NCI-H226 (cell line): ENCODE data around the gene WIZ.

ENCODE experiments used
- DNase-seq: peaks from one replicate; pipeline ENCODE4 v3.0.0-alpha.2; 2015

Gene WIZ

DNA sequence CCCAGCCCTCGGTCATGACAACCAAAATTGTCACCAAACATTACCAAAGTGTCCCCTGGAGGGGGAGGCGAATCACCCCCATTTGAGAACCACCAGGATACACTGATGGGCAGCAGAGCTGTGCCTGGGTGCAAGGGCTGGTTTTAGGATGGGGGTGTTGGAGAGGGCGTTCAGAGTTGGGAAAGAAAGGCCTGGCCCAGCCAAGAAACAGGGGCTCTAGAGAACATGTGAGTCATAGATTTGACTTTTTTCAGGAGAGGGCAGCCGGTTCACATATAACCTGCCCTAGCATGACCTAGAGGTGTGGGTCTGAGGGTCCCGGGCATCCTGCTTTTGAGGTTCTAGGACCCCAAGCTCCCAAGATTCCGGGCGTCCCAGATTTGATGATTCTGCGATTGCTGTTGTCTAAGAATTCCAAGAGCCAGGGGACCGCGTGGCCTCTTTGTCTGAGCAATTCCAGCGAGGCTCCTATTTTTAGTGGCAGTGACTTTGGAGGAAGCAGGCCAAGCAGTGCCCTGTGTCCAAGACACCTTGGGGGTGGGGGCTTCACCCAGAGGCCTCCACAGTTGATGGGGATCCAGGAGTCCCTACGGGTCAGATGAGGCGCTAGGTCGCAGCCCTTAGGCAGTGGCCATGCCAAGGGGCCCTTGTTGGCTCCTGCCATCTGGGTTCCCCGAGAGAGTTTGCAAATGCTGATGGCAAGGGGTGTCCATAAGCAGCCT lies 5.1 kb downstream of the WIZ start:
- no peak for DNase-seq

DNA sequence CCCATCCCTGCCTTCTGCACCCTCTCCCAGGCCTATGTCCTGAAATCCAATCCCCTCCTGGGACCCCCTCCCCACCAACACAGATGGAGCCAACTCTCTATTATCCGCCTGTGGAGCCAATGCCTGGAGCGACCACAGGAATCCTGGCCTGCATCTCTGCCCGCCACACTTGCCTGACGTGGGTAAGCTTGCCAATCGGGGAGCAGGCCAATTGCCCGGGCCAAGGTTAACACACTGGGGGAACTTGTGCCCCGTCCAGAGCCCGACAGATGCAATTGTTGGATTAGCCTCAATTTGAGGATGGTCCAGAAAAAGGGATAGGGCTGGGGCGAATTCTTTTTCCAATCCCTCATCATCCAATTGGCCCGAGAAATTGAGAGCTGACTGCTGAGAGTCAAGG lies 5.9 kb downstream of the WIZ start:
- DNase-seq: no peak

DNA sequence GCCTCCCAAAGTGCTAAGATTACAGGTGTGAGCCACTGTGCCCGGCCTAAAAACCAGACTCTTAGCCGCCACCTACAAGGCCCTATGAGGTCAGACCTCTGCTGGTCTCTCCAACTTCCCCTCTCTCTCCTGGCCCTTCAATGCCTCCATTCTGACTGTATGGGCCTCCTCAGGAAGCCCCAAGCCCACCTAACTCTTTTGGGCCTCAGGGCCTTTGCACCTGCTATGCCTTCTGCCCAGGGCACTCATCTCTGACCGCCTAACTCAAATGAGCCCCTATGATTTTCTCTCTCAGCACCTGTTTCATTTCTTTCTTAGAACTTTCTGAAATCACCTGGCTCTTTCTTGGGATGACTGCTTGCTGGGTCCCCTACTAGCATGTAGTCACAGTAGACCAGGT lies 6.4 kb downstream of the WIZ start:
- DNase-seq: no peak

DNA sequence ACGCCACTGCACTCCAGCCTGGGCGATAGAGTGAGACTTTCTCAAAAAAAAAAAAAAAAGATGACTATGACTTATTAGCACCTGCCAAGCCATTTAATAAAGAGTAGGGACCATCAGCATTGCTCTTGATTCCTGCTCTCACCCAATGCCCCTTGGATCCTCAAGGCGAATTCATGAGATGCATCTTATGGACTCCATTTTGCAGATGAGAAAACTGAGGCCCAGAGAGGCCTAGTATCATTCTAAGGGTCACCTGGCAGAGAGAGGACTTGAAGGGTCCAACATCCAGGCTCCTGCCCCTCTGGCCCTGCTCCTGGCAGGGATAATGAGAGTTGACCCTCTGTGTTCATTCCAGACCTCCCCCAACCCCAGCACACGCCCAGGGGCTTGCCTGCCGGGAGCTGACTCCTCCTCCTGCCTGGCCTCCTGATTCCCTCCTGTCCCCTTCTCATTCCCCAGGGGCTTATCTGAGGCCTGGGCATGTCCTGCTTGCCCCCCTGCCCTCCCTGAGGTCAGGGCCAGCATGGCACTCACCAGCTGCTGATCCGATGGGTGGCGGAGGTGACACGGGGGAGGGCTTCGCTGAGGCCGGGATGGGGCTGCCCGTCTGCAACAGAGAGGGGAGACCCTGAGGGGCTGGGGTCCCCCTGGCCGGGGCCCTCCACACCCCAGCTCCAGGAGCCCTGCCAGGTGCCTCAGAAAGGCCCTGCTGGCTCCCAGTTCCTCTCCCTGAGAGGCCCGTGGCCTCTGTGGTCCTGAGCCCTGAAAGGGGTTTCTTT lies 7.4 kb downstream of the WIZ start:
- DNase-seq: no peak

DNA sequence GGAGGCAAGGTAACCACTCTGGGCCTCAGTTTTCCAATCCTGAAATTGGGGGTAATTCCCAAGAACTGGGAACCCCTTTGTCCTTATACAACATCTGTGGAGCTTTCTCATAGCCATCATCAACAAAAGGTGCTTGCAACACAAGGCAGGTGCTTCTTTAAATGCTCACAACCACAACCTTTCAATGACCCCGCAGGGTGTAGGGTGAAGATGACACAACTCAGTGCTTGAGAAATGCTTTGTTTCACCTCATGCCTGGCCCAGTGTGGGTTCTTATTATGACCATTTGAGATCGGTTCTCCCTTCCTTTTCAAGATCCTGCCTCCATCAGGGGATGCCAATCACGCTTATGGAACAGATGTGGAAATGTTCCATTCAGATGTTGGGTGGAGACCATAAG lies 8.4 kb downstream of the WIZ start:
- DNase-seq: no peak

DNA sequence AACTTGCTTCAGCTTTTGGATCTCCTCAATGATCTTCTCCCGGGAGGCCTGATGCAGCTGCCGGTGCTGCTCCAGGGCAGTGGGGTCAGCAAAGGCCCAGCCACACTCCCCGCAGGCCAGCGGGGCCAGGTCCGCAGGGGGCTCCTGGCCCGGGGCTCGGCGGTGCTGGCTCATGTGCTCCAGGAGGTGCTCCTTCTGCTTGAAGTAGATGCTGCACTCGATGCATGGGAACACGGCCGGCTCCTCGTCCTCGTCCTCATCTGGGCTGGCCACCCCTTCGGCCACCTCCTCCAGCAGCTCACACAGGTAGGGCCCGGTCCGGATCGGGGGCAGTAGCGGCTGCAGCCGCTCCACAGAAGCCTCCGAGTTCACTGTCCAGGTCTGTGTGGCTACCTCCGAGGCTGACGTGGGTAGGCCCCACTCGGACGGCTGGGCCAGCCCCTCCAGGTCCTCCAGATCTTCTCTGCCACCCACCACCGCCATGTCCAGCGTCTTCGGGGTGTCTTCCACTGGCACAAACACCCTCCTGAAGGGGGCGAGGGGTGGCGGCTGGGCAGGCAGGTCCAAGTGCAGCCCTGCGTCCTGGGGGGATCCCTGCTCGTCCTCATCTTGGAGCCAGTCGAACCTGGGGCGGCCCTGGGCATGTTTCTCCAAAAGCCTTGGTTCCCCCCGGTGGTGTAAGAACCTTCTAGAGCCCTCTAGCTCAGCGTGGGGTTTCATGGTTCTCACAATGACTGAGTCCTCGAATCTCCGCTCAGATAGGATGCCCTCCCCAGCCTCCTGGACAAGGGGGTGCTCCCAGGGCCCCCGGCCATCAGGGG lies 9.7 kb downstream of the WIZ start:
- DNase-seq: no peak

DNA sequence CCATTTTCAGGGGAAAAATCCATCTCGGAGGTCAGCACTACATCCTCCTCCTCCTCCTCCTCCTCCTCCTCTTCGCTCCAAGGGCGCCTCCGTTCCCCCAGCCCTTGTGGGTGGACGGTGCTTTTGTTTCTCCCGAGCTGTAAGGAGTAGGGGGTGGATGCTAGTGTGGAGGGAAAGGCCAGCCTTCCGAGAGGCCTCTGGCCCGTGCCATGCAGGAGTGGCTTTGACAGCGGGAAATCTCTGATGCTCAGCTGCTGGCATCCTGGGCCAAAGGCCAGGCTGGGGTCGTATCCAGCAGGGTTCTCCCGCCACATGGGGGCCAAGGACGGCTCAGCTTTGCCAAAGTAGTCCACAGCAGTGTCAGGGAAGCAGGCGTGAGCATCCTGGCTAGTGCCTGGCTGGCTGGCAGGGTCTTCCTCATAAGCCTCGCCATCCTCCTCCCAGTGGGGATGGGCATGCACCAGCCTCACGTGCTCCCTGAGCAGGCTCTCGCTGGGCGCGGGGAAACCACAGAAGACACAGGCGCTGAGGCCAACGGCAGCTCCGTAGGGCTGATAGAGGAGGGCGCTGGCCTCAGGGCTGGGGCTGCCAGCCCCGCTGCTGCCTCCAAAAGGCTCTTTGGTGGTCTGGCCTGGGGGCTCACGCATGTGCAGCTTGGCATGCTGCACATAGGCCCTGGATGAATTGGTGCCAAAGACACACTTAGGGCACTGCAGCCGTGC lies 10.5 kb downstream of the WIZ start:
- DNase-seq: no peak

DNA sequence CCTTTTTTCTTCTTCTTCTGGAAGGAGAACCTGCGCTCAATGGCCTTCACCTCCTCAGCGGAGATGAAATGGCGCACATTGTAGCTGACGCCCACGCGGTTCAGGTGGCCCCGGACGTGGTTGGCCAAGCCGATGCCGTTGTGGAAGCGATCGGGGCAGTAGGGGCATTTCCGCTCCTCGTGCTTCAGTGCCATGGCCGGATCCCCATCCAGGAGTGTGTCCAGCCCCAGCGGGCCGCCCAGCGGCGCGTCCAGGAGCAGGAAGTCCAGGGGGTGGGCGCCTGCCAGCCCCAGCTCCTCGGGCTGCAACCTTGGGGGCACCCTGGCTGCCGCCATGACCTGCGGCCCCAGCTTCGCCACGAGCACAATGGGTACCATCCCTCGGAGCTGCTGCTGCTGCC lies 11.2 kb downstream of the WIZ start:
- no peak for DNase-seq

DNA sequence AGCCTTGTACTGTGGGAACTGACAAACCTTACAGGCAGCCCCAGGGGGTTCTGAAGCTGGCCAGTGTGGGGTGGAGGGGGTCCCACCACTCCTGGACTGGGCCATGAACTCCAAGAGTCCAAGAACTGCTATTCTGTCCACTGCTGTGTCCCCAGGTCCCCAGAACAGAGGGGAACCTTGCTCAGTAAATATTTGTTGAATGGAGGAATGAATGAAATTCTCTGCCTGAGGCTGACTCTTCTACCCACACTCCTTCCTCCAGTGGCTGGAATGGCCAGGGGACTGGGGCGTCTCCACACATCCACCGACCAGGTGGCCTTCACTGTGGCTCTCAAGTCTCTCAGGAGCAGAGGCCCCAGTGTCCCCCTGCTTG lies 11.6 kb downstream of the WIZ start:
- DNase-seq: no peak

DNA sequence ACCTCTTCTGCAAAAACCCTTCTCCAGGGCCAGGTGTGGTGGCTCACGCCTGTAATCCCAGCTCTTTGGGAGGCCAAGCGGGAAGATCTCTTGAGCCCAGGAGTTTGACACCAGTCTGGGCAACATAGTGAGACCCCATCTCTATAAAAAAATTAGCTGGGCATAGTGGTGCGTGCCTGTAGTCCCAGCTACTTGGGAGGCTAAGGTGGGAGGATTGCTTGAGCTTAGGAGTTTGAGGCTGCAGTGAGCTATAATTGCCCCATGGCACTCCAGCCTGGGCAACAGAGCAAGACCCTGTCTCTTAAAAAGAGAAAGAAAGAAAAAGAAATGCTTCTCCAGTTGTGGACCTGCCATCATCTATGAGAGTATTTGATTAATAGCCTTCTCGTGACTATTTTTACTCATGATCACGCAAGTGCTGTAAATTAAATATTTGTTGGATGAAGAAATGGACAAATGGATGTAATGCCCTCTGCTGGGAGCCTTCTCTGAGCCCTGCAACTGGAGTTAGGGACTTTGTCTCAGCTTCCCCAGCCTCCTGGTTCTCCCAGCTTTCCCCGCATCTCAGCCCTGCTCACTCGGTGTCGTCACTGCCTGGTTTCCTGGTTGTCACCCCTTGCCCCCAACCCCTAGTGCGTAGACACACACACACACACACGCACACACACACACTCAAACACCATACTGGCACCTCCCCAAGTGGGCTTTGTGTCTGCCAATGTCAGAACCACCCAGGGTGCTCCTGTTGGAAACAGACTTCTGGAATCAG lies 12.2 kb downstream of the WIZ start:
- no peak for DNase-seq

DNA sequence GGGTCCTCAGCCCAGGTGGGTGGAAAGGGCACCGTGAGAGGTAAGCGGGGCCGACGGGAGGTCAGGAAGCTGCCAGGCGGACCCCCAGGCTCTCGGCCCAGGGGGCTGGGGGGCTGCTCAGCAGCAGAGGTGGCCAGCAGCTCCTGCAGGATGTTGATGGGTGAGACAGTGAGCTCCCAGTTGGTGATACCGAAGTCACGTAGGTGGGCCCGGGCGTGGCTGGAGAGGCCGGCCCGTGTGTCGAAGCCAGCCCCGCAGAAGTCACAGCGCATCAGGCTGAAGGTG lies 13.0 kb downstream of the WIZ start:
- no peak for DNase-seq

DNA sequence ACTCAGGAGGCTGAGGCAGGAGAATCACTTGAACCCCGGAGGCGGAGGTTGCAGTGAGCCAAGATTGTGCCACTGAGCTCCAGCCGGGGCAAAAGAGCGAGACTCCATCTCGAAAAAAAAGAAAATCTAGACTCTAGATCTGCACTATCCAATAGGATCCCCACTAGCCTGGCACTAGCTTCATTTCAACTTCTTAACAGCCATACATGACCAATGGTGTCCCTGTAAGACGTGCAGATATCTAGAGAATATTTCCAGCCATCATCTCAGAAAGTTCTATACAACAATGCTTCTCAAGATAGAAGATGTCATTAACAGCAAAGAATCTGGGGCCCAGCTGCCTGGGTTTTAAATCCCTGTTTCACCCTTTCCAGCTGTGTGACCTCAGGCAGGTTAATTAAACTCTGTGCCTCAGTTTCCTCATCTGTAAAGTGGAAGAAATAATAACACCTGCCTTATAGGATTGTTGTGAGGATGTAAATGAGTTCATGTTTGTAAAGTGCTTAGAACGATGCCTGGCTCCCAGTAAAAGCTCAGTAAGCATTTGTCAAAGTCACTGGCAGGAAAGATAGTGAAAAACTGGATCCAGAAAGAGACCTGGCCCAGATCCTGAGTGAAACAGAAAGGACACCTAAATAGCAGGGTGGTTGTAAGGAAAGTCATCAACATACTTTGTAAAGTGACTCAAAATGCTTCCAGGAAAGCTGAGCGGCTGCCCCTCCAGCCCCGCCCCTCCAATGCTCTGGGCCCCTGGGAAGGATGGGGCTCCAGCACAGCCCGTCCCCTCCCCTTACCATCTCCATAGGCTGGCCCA lies 13.5 kb downstream of the WIZ start:
- no peak for DNase-seq

DNA sequence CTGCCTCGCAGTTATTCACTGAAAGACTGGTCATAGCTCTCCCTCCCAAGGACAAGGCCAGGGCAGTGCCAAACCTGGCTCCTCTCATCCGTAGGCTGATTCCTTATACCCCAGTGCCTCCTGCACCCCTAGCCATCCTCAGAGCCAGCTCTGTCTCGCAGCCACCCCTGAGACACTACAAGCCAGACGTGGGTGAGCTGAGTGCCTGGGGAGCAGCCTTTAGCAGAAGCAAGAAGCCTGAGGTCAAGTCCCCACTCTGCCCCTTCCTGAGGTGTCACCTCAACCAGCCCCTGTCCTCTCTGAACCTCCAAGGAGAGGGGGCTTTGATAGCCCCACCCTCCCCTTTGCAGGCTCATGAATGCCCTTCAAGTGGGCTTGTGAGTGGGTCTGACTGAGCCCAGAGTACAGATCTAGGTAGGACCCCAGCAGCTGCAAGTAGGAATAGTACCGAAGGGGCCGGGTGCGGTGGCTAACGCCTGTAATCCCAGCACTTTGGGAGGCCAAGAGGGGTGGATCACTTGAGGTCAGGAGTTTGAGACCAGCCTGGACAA lies 16.2 kb downstream of the WIZ start:
- no peak for DNase-seq

DNA sequence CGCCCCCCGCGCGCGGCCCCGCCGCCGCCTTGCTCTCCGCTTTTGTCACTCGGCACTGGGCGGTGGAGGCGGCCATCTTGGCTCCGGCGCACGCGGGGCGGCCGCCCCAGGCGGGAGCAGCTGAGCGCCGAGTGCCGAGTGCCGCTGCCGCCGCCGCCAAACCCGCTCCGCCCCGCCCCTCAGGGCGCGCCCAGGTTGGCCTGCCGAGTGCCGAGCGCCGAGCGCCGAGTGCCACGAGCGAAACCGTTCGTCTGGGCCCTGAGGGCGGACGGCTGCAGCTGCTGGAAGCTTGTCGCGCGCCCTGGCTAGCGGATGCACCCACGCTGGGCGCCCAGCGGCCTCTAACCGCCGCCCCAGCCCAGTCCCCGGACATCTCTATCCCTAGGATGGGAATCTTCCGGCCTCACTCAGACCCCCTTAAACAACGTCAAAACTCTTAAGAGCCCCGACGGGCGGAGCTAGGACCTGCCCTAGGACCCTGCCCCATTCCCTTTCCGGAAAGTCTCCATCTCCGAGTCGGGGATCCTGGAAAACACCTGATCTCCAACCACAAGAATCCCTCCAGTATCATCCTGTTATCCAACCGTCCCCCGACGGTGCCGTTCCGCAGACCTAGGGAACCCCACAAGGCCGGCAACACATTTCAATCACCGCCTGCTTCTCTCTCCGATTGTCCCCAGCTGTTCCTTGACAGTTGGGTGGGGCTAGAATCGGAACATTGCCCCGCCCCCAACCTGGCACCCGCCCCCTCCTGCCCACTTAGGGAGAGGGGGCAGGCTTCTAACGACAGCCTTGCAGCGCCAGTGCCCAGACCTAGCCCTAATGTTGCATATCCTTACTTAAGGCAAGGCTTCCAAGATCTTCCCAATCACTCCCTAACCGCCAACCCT lies 16.9 kb downstream of the WIZ start:
- peak; percentile 92 for DNase-seq

DNA sequence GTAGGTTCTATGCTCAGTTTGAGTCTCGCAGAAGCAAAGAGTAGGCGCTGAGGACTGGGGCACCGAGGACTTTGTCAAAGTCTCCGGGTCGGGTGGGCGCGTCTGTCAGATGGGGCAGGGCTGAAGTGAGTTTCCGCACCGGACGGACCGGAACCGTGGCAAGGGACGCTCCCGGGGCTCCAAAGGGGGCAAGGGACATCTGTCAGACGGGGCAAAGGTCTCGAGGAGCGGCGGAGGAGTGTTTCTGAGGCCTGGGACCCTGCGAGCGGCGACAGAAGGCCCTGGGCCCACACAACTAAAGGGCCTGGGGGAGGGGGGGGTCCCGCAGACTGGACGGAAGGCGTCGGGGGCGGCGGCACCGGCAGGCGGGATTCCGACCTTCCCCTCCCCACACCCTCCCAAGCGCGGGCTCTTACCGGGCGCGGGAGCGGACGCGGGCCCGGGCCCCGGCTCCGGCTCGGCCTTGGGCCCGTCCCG lies 17.7 kb downstream of the WIZ start:
- no peak for DNase-seq

DNA sequence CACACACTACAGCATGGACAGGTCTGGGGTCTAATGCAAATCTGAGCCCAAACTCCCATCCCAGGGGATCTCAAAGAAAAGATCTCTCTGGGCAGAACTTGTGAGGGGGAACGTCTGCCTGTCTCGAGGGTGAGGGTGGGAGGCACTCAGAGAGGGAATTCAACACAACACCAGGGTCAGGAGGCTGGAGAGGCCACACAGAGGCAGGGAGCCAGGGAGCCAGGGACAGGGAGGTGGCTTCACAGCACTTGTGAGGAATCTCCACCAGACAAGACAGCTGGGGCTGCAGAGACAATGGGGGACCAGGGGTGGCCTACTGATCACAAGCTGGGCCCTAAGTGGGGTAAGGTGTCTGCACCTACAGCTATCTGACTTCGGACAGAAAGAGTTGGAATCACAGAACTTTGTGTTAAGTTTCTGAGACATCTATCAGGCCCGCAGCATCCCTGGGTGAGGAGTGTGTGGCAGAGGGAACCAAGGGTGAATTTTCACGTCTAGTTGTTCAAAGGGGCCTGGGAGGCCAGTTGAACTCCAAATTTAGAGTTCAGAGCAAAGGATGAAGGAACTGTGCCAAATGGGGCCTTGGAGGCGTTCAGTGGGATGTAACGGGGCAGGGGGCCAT lies 18.2 kb downstream of the WIZ start:
- DNase-seq: no peak

DNA sequence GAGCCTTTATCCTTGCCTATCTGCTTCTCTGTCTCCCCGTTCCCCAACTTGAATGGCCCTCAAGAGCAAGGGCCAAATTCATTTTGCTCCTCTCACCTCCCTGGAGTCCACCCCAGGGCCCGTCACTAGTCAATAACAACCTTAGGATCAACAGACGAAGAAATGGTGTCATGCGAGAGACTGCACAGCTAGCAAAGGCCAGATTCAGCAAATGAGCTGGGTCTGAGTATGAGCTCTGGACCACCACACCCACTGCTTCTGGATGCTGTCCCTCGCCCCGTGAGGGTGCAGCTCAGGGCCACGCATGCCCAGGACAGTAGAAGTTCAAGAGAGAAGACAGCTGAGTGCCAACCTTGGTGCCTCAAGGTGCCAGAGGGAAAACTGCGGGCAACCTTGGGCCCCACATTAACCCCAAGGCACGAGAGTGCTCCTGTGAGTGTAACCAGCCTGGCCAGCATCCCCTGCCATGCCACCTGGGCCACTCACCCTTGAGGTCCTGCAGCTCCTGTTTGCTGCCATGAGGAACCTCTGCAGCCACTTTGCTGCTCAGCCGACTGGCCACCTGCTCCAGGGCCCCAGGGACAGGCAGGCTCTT lies 19.1 kb downstream of the WIZ start:
- DNase-seq: no peak

DNA sequence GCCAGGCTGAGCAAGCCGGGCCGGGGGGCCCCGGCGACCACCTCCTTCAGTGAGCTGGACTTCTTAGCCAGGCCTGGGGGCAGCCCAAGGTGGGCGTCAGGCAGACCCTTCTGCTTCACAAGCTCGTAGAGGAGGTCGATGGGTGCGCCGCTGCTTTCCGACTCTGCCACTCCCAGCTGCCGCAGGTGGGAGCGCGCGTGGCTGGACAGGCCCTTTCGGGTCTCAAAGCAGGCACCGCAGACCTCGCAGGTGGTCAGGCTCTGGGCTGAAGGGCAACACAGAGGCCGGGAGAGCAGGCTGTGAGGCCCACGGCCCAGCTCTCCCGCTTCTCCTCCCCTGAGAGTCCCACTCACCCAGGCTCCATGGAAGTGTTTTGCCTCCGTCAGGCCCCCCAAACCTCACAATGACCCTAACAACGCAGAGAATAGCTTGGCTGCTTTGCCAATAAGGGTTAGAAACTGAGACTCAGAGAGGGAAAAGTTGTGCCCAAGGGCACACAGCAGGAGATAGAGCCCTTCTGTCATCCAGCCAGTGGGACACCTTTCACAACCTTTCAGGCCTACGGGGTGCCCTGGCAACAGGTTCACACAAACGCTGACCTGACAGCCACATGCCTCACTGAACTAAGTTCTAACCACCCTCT lies 19.8 kb downstream of the WIZ start:
- no peak for DNase-seq
